ENCODE measurements around the gene PRLR.

- TF ChIP-seq CTCF (IDR thresholded peaks at IDR 0.05) (no peak), POLR2A (IDR thresholded peaks at IDR 0.05) (no peak)
These were observed 164.0 kb downstream of the PRLR start for GRCh38 chr5:35066260-35066795.

Measured in right lobe of liver (tissue), 4 donors.